GM06990 (cell line): ENCODE measurements around the gene SPEF1.

ENCODE experiments used
- DNase-seq: peaks from one replicate; pipeline ENCODE4 v3.0.0-alpha.2; 2011; ENCODE audit not compliant: insufficient read length; ENCODE audit errors: extremely low read depth
- H3K27me3 ChIP-seq: replicated peaks from 2 replicates; pipeline ENCODE4 v1.6.0; 2011; ENCODE audit warnings: low read length; ENCODE audit not compliant: control insufficient read depth, insufficient read depth
- H3K36me3 ChIP-seq: 2 replicates; pipeline ENCODE4 v1.5.1; 2011; ENCODE audit warnings: low read length; ENCODE audit not compliant: control insufficient read depth, insufficient read depth
- H3K4me3 ChIP-seq: replicated peaks from 2 replicates; pipeline ENCODE4 v1.5.1; 2011; ENCODE audit warnings: low read depth, mild to moderate bottlenecking, control low read depth, low read length
- CTCF ChIP-seq: IDR thresholded peaks from 2 replicates; pipeline ENCODE4 v1.5.1; 2011; ENCODE audit warnings: low read length, control low read depth, mild to moderate bottlenecking, inconsistent platforms; ENCODE audit not compliant: insufficient read depth, poor library complexity, severe bottlenecking

SPEF1 gene

DNA sequence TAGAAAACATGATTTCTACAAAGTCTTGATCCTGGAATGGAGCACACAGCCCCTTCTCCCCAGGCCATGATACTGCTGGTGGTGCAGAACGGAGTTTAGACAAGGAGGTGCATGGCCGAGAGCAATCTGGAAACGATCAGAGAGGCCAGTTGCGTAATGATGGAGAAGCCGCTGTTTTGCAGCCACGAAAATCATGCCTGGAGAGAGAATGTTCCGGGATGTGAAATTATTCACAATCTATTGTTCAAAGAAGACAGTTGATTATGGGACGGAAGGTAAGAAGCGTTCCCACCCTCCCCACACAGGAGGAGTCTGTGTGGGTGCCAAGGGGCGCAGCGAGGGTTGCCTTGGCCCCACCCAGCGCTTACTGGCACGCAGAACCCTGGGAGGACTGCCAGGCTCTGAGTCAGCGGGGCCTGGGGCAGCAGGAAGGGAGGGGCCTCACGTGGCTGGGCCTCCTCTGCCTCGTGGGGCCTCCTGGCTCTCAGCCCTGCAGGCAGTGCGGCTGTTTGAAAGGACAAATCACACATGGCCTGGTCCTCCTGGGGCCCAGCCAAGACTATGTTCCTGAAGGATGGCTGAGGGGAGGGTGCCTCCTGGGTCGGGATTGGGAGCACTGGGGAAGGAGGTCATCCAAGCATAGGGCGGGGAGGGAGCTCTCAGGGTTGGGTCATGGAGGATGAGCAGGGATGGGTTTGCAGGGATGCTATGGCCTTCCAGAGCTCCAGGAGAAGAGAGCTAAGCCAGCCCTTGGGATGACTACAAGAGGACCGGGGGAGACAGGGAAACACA lies 30.4 kb upstream of the SPEF1 start:
- no peak for DNase-seq
- TF ChIP-seq CTCF: no peak
- H3K27me3 ChIP-seq: no peaks in the 10 kb centered on the region
- H3K4me3 ChIP-seq: no peak overlapping the region
- H3K36me3 ChIP-seq: no peaks in the 10 kb centered on the region

DNA sequence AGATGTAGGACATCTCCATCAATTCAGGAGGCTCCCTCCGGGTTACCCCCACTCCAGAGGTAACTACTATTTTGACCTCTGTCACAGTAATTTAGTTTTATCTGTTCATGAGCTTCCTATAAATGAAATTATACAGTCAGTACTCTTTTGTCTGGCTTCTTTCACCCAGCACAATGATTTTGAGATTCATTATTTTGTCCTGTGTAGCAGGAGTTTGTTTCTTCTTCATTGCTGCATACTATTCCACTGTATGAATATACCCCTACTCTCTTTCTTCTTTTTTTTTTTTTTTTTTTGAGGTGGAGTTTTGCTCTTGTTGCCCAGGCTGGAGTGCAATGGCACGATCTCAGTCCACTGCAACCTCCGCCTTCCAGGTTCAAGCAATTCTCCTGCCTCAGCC lies 27.3 kb upstream of the SPEF1 start:
- no peaks in the 10 kb centered on the region for H3K27me3 ChIP-seq
- no peak for TF ChIP-seq CTCF
- no peak overlapping the region for H3K4me3 ChIP-seq
- peaks cover 16% of the 10 kb centered on the region for H3K36me3 ChIP-seq
- DNase-seq: no peak

DNA sequence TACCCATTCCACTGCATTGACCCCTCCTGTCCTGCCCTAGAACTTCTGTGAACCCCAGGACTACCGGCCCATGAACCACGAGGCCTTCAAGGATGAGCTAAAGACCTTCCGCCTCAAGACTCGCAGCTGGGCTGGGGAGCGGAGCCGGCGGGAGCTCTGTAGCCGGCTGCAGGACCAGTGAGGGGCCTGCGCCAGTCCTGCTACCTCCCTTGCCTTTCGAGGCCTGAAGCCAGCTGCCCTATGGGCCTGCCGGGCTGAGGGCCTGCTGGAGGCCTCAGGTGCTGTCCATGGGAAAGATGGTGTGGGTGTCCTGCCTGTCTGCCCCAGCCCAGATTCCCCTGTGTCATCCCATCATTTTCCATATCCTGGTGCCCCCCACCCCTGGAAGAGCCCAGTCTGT lies 23.5 kb upstream of the SPEF1 start:
- DNase-seq: no peak
- Histone ChIP-seq H3K27me3 (no peaks in the 10 kb centered on the region), H3K4me3 (no peak overlapping the region), H3K36me3 (peaks cover 26% of the 10 kb centered on the region)
- no peak for TF ChIP-seq CTCF

- no peaks in the 10 kb centered on the region for H3K27me3 ChIP-seq
- no peak overlapping the region for H3K4me3 ChIP-seq
- TF ChIP-seq CTCF: no peak
- no peak for DNase-seq
- peaks cover 26% of the 10 kb centered on the region for H3K36me3 ChIP-seq
These were observed 23.1 kb upstream of the SPEF1 start for GRCh38 chr20:3804254-3804751.

DNA sequence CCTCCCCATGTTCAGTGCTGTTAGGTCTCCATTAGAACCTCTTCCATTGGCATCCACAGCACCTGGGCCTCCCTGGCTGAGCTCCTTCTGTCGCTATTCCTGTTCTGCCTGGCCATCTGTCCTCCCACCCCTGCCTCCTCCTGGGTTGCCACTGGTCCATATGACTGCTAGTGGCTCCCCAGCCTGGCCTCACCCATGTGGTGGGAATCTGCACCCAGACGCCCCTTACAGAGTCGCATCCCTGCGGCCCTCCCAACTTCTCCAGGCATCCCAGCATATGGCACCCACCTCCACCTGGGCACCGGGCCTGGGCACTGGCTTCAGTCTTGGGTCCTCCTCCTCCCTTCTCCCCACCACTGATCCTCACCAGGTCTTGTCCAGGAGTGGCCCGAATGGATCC lies 22.6 kb upstream of the SPEF1 start:
- no peak for TF ChIP-seq CTCF
- Histone ChIP-seq H3K36me3 (peaks cover 26% of the 10 kb centered on the region), H3K4me3 (no peak overlapping the region), H3K27me3 (no peaks in the 10 kb centered on the region)
- DNase-seq: no peak
